DMS 273 treated with DMSO at 0.1 percent for 48 hours (cell line): ENCODE measurements around the gene TBC1D12.
"Not testable (repeated sequence)": the region's sequence is repeated elsewhere in the genome, so short reads cannot be mapped to it uniquely, and the experiment has no call there.

Experiments
- DNase-seq: peaks from one replicate; lab custom pipeline; 2025; lab: John Stamatoyannopoulos, UW

The TBC1D12 gene

GRCh38 chr10:94402204-94402842 is at the start of gene TBC1D12:
TBC1D12 (plus strand) TSS chr10:94402541; CDS start chr10:94402614, 73 bp downstream.
- DNase-seq: peak; percentile 81

DNA sequence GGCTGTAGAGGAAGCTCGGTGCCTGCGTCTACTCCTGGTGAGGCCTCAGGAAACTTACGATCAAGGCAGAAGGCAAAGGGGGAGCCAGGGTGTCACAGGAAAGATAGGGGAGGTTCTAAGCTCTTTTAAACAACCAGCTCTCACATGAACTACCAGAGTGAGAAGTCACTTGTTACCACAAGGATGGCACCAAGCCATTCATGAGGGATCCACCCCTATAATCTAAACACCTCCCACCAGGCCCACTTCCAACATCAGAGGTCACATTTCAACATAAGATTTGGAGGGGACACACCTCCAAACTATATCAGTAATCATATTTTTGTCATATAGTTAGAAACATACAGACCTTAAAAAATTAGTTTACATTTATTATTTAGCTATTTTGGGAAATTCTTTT is 49.0 kb upstream of the TBC1D12 start:
- no peak for DNase-seq

- DNase-seq: no peak
Observed at GRCh38 chr10:94355841-94356240, 46.5 kb upstream of the TBC1D12 start.

DNA sequence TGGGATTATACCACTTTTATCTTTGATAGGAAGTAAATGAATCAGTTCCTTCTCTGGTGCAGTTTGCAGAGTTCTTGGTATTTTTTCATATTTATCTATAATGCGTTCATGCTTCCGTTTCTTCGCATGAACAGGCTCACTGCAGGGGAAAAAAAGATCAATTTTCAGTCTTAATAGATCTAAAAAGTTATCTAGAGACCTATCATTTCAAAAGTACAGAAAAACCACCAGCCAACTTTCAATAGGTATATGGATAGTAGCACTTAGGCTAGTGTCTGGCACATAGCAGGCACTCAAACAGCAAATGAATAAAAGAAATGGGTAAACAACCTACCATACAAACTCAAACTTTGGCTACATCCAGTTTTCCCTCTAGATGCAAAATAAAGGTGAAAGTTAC is 45.1 kb upstream of the TBC1D12 start:
- no peak for DNase-seq

- no peak for DNase-seq
Observed at GRCh38 chr10:94358480-94358879, 43.9 kb upstream of the TBC1D12 start.

- peak; percentile 1 for DNase-seq
Observed at GRCh38 chr10:94361171-94361794, 41.1 kb upstream of the TBC1D12 start.

DNA sequence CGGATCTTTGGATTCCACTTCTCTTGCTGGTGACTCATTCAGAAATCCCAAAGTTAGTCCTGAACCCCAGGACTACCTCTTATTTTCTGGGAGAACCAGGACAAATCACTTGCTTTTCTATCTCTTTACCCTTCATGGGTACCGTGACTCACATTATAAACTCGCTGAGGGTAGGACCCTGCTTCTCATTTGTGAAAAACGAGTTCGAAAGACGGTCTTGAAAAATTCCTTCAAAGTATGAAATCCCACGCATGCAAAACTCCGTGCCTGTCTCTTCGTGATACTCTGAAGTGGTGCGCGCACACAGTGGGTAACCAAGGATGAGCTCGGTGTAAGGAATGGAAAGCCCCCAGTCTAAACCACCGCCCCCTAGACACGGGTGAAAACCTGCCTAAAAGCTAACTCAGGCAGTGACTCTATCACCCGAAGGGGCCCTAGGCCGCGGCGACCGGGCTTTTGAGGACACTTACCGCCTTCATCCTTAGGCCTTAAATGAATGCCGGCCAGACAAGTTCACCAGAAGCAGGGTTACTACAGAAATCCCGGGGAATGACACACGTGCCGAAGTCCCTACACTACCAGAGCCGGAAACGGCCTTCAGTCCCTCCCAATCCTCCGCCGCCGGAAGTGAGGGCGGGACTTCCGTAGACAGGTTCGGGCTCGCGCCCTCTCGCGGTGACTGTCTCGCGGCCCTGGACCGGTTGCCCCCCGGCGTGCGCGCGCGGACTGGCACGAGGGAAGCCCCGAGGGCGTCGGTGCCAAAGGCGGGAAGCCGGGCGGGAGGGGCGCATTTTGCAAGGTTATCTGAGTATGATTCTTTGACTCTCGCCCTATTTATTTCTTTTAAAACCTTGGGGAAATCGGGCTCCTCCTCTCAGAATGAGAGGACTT is 39.7 kb upstream of the TBC1D12 start, which contains the start of gene NOC3L:
Gene NOC3L, minus strand, starts transcription at position 580 of the 891 bp plus-strand sequence. Its CDS starts 101 bp downstream, at position 479.
- DNase-seq: peak; percentile 71

DNA sequence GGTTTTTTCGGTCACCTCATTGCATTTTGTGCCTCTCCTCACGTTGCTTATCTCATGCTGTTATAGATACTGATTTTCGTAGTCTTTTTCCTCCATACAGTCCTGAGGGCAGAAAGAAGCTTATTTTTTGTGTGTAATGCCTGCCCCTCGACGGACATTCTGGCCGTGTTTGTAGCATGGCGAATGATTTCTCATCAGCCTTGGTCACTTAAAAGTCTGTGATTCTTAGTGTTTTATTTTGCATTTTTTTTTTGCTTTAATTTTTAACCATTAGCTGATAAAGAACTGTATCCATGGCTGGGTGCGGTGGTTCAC is 39.1 kb upstream of the TBC1D12 start:
- DNase-seq: no peak

- DNase-seq: no peak
Observed at GRCh38 chr10:94364482-94364881, 37.9 kb upstream of the TBC1D12 start.

- no peak for DNase-seq
Observed at GRCh38 chr10:94366382-94366781, 36.0 kb upstream of the TBC1D12 start.

GRCh38 chr10:94370501-94370900 is 31.8 kb upstream of the TBC1D12 start:
- DNase-seq: no peak

DNA sequence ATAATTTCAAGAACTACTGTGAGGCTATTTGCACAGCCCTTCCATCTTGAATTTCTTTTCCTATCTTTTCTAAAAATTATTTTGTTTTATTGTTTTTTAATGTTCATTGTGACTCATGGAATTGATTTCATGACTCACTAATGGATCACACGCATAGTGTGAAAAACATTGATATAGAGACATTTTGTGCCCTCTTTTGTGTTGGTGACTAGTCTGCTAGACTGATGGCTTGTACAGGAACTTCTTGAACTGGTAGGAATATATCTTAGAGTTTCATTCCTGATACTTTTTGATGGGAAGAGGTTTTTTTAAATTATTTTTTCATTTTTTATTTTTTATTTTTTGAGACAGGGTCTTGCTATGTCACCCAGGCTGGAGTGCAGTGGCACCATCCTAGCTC is 27.0 kb upstream of the TBC1D12 start:
- DNase-seq: no peak

GRCh38 chr10:94376865-94377264 is 25.5 kb upstream of the TBC1D12 start:
- no peak for DNase-seq

- DNase-seq: no peak
Observed at GRCh38 chr10:94383530-94383929, 18.8 kb upstream of the TBC1D12 start.

DNA sequence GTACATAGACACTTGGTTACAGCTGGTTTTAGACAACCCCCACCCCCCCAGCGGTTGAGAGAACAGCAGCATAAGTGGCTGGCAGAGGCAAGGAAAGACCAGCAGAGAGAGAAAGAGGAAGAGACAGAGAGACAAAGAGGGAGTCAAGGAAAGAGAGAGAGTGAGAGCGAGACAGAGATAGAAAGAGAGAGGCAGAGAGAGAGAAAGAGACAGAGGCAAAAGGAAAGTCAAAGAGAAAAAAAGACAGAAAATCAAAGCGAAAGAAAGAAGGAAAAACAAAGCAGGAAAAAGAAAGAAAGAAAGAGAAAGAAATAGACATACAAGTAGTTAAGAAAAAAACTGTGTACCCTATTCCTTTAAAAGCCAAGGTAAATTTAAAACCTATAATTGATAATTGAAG is 16.6 kb upstream of the TBC1D12 start:
- not testable (repeated sequence) for DNase-seq

GRCh38 chr10:94392117-94392516 is 10.2 kb upstream of the TBC1D12 start:
- not testable (repeated sequence) for DNase-seq

GRCh38 chr10:94397549-94398370 is 4.6 kb upstream of the TBC1D12 start:
- DNase-seq: no peak

DNA sequence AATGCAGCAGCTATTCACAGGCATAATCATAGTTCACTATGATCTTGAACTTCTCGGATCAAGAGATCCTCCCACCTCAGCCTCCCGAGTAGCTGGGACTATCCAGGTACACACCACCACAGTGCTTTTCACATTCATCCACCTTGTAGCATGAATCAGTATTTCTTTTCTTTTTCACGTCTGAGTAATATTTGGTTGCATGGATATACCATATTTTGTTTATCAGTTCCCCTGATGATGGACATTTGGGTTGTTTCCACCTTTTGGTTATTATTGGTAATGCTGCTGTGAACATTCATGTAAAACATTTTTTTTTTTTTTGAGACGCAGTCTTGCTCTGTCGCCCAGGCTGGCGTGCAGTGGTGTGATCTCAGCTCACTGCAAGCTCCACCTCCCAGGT is 3.6 kb upstream of the TBC1D12 start:
- no peak for DNase-seq

- no peak for DNase-seq
Observed at GRCh38 chr10:94402843-94403379, 570 bp downstream of the TBC1D12 start.

DNA sequence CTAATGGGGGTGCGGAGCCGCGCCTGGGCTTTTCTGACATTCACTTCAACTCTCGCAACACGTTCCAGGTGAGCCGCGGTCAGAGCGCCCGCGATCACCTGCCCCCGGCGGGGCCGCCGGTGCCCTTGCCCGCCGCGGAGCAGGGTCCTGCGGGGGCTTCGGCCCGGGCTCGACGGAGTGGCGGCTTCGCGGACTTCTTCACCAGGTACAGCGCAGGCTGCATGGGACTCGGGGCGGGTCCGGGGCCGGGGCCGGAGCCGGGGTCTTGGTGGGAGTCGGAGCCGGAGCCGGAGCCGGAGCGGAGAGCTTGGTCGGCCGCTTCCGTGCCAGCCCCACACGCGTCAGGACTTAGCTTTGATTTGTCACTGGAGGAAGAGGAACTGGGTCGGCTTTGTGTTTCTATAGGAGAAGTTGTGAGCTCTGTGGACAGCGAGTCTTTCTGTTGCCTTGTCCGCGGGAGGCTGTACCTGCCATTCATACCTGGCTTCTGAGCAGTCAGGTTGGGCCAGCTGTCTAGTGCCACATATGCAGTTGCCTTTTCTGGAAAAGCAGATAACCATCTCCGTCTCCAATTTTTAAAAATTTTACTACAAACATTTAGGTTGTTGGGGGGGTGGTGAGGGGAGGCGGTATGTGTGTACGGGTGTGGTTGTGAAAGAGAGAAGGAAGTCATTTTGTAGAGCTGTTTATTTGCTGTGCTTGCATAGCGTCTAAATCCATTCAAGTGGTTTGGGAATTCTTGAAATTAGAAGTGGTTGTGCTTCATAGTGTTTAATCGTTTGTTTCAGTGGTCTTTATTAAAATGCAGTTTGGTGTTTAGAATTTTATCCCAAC is 1.3 kb downstream of the TBC1D12 start:
- peak; percentile 32 for DNase-seq

- no peak for DNase-seq
Observed at GRCh38 chr10:94405406-94405805, 3.1 kb downstream of the TBC1D12 start.
